Mesothelial cell of epicardium (in vitro differentiated cells): ENCODE results near the gene GAK. TPM values are rescaled to one million over a fixed set of nuclear protein-coding genes. Genes with fewer than 3 reads are reported as not detected.
A peak's percentile ranks its signal among the peaks of the same experiment; 100 is the strongest.
"Not testable (repeated sequence)": the region's sequence is repeated elsewhere in the genome, so short reads cannot be mapped to it uniquely, and the experiment has no call there.

Experiments used
- DNase-seq, 2 experiments: peaks; one replicate each; pipeline ENCODE4 v3.0.0; 2021; ENCODE audit warnings: low spot score in 2 of 2; ENCODE audit not compliant: unreplicated experiment in 2 of 2
- H3K27ac Mint-ChIP-seq: 2 replicates; pipeline ENCODE4 v1.8.0; 2021; ENCODE audit warnings: mixed read lengths
- H3K27me3 Mint-ChIP-seq: 2 replicates; pipeline ENCODE4 v1.8.0; 2021; ENCODE audit warnings: low read depth, mixed read lengths
- H3K36me3 Mint-ChIP-seq: 2 replicates; pipeline ENCODE4 v1.8.0; 2021; ENCODE audit warnings: mixed read lengths
- H3K4me1 Mint-ChIP-seq: 2 replicates; pipeline ENCODE4 v1.8.0; 2021; ENCODE audit warnings: mixed read lengths
- H3K4me3 Mint-ChIP-seq: 2 replicates; pipeline ENCODE4 v1.8.0; 2021; ENCODE audit warnings: mild to moderate bottlenecking, moderate library complexity, mixed read lengths
- H3K9me3 Mint-ChIP-seq: 2 replicates; pipeline ENCODE4 v1.8.0; 2021; ENCODE audit warnings: mixed read lengths
- total RNA-seq: library from RNA; stranded (reverse); gene quantifications from 3 replicates; pipeline ENCODE4 v1.2.1, GENCODE V29; 2021
- TF ChIP-seq, protein P1 (sequence below): fragments of 200-600 bp; sonication (generic); IDR thresholded peaks from one replicate; pipeline ENCODE4 v1.5.0; 2021; ENCODE audit warnings: antibody characterized with exemption; ENCODE audit not compliant: unreplicated experiment

Gene GAK
- total RNA-seq, 1 donor from 2014 or later = 114 TPM

DNA sequence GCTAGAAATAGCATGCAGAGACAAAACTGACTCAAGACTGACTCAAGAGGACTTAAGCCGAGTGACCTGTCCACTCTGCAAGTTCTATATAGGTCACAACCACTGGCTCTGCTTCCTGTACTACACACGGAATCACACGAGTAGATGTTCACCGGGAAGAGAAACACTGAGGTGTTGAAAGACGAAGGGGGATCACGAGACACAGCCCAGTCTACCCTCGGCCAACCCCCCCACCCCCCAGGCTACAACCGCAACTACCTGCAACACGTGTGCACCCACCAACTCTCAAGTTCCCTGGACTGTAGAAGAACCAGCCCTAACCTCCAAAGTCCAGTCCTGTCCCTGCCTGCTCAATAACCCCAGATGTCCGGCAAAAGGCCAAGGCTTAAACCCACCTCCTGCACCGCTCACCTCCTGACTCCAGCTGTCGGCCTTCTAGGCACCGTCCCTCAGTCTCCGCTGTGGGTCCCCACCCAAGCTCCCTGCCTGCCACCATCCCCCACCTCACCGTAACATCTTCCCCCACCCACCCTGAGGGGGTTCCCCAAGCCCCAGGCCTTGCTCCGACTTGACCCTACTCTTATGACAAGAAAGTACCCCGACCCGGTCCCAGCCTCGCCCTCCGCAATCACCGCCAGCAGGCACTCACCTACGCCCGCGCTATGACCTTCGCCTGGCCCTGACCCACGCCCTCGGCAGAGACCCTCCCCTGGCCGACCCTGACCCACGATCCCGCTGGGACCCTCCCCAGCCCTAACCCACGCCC lies 739 bp downstream of the GAK start:
- Mint-ChIP-seq H3K4me3 (peak overlapping the region; percentile 93), H3K27me3 (no peaks in the 10 kb centered on the region), H3K27ac (peak overlapping the region; percentile 94), H3K36me3 (no peaks in the 10 kb centered on the region), H3K9me3 (no peaks in the 10 kb centered on the region), H3K4me1 (peaks cover 26% of the 10 kb centered on the region)
- TF ChIP-seq, protein P1, sequence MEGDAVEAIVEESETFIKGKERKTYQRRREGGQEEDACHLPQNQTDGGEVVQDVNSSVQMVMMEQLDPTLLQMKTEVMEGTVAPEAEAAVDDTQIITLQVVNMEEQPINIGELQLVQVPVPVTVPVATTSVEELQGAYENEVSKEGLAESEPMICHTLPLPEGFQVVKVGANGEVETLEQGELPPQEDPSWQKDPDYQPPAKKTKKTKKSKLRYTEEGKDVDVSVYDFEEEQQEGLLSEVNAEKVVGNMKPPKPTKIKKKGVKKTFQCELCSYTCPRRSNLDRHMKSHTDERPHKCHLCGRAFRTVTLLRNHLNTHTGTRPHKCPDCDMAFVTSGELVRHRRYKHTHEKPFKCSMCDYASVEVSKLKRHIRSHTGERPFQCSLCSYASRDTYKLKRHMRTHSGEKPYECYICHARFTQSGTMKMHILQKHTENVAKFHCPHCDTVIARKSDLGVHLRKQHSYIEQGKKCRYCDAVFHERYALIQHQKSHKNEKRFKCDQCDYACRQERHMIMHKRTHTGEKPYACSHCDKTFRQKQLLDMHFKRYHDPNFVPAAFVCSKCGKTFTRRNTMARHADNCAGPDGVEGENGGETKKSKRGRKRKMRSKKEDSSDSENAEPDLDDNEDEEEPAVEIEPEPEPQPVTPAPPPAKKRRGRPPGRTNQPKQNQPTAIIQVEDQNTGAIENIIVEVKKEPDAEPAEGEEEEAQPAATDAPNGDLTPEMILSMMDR = no peak
- peak in 1 of 2 experiments; percentile 35 for DNase-seq

DNA sequence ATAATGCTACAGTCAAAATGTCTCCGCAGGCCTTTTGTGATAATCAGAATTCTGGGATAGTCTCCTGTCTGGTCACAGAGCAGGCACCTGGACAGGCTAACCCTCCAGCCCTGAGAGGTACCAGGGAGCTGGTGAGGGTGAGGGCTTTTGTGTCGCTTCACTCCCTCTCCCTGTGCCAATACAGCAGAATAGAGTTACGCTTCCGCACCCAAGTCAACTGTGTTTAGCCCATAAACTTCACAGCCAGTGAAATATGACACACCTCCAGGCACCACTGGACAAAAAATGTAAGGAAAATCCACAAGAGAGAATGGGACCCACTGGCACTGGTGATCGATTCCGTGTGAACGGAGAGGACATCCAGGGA lies 1.3 kb downstream of the GAK start:
- Mint-ChIP-seq H3K36me3 (no peaks in the 10 kb centered on the region), H3K9me3 (no peaks in the 10 kb centered on the region), H3K27me3 (no peaks in the 10 kb centered on the region), H3K27ac (peak overlapping the region; percentile 94), H3K4me3 (peak overlapping the region; percentile 93), H3K4me1 (peaks cover 30% of the 10 kb centered on the region)
- TF ChIP-seq, protein P1 = no peak
- DNase-seq = no peak

DNA sequence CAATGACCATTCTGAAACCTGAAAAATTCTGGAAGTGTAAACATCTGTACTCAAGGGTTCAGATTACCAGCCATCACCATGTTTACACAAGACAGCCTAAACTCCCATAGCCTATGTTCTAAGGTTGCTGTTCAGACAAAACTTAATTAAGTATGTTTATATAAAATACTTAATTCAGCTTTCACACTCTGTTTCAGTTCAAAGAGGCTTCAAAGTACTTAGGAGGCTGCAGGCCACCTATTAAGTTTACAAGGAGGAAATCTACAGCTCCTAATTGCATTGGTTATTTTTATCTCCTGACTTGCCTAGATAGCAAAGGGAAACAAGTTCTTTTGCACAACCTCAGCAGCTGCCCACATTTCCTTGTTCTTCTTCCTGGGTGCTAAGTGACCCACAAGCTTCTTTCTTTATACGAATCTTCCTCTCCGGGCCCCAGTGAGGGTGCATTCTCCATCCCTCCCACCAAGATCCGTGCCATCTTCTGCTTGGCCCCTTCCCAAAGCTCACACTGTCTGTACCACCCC lies 2.0 kb downstream of the GAK start:
- H3K4me1 Mint-ChIP-seq = peaks cover 30% of the 10 kb centered on the region
- no peak overlapping the region for H3K27ac Mint-ChIP-seq
- H3K27me3 Mint-ChIP-seq = no peaks in the 10 kb centered on the region
- H3K9me3 Mint-ChIP-seq = no peaks in the 10 kb centered on the region
- H3K36me3 Mint-ChIP-seq = no peaks in the 10 kb centered on the region
- TF ChIP-seq, protein P1 = no peak
- peak overlapping the region; percentile 93 for H3K4me3 Mint-ChIP-seq
- no peak for DNase-seq

DNA sequence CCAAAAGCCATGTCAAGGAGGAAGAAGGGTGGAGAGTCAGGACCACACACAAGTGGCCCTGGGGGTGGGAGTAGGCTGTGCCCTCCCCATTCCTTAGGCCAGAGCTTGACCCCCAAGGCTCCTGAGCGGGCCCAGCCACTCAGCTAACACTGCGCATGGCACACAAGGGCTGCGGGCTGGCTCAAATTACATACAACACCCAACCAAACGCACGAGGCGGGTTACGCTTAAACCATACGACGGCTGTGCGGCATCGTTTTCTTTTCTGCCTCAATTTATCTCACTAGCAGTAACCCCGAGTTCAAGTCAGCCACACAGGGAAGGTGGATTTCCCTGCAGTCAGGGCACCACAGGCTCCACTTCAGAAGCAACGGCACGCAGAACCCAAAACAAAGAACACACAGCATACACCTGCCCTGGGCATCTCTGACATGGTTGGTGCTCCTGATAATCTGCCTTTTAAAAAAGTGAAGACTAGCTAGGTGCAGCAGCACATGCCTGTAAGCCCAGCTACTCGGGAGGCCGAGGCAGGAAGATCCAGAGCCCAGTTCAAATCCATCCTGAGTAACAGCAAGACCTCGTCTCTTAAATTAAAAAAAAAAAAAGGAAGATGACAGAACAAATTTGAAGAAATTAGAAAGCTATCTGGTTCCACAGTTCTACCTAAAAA lies 2.9 kb downstream of the GAK start:
- Mint-ChIP-seq H3K27ac (no peak overlapping the region), H3K4me3 (no peak overlapping the region), H3K36me3 (no peaks in the 10 kb centered on the region), H3K9me3 (no peaks in the 10 kb centered on the region), H3K27me3 (no peaks in the 10 kb centered on the region), H3K4me1 (peaks cover 32% of the 10 kb centered on the region)
- peak in 1 of 2 experiments; percentile 24 for DNase-seq
- TF ChIP-seq, protein P1 = no peak

DNA sequence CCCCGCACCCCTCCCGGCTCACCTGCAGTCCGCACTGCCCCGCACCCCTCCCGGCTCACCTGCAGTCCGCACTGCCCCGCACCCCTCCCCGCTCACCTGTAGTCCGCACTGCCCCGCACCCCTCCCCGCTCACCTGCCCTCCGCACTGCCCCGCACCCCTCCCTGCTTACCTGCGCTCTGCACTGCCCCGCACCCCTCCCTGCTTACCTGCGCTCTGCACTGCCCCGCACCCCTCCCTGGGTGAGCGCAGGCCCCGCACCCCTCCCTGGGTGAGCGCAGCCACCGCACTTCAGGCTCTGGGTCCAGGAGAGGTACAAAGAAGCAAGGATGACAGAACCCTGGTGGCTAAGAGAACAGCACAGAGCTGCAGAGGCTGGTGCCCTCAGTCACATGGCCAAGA lies 4.5 kb downstream of the GAK start:
- peak in 1 of 2 experiments; percentile 20 for DNase-seq
- not testable (repeated sequence) for H3K36me3 Mint-ChIP-seq

DNA sequence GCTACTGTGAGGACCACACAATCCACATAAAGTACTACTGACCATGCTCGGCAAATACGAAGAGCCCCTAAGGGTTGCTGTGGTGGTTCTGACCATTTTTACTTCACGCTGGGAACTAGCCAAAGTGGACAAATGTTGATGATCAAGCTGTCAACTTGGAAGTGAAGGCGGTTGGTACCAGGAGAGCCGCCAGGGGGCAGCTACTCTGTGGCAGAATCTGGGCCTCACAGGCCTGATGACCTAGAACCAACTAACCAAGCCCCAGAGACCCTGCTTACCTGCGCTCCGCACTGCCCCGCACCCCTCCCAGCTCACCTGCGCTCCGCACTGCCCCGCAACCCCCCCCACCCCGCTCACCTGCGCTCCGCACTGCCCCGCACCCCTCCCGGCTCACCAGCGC lies 5.6 kb downstream of the GAK start:
- H3K27me3 Mint-ChIP-seq = no peaks in the 10 kb centered on the region
- H3K4me3 Mint-ChIP-seq = no peak overlapping the region
- H3K9me3 Mint-ChIP-seq = no peaks in the 10 kb centered on the region
- no peak overlapping the region for H3K27ac Mint-ChIP-seq
- H3K4me1 Mint-ChIP-seq = peaks cover 22% of the 10 kb centered on the region
- TF ChIP-seq, protein P1 = peak; percentile 31
- DNase-seq = peak in 1 of 2 experiments; percentile 48
- H3K36me3 Mint-ChIP-seq = peaks cover 6% of the 10 kb centered on the region

More for the DNA sequence above, 4.5 kb downstream of the GAK start:
- not testable (repeated sequence) for H3K27me3 Mint-ChIP-seq, H3K4me3 Mint-ChIP-seq, H3K9me3 Mint-ChIP-seq, H3K27ac Mint-ChIP-seq
- H3K4me1 Mint-ChIP-seq = peaks cover 26% of the 10 kb centered on the region
